HepG2 (cell line): ENCODE measurements around the gene POLR3E. TPM values are rescaled to one million over a fixed set of nuclear protein-coding genes. Genes with fewer than 3 reads are reported as not detected.

Experiments
- BATF2 ChIP-seq: sonication (generic); formaldehyde crosslinking; IDR thresholded peaks from 2 replicates; pipeline ENCODE4 v1.8.0; 2022; ENCODE audit warnings: mild to moderate bottlenecking, missing genetic modification reagents, moderate library complexity
- DPF2 ChIP-seq: sonication (generic); formaldehyde crosslinking; IDR thresholded peaks from 2 replicates; pipeline ENCODE4 v1.4.0; 2020; ENCODE audit warnings: mild to moderate bottlenecking, low read depth, missing genetic modification reagents, borderline replicate concordance
- FUBP1 ChIP-seq: sonication (generic); formaldehyde crosslinking; IDR thresholded peaks from 2 replicates; pipeline ENCODE4 v1.5.1; 2020; ENCODE audit warnings: missing genetic modification reagents, mild to moderate bottlenecking, borderline replicate concordance
- HNRNPL ChIP-seq: fragments of 200-400 bp; formaldehyde crosslinking; IDR thresholded peaks from 2 replicates; pipeline ENCODE4 v1.6.1; 2017; ENCODE audit warnings: mild to moderate bottlenecking, low read depth, low read length
- MTA1 ChIP-seq: sonication (generic); formaldehyde crosslinking; IDR thresholded peaks from 2 replicates; pipeline ENCODE4 v1.4.0; 2020; ENCODE audit warnings: missing genetic modification reagents, mild to moderate bottlenecking, borderline replicate concordance
- NR2F2 ChIP-seq: IDR thresholded peaks from 2 replicates; pipeline ENCODE4 v1.6.1; 2012; ENCODE audit warnings: low read depth, inconsistent platforms, borderline replicate concordance
- TEAD3 ChIP-seq: optimal IDR thresholded peaks from 2 replicates; pipeline ENCODE3; 2016; ENCODE audit warnings: borderline replicate concordance
- THAP9 ChIP-seq: sonication (generic); formaldehyde crosslinking; IDR thresholded peaks from 2 replicates; pipeline ENCODE4; 2020; ENCODE audit warnings: missing genetic modification reagents, mild to moderate bottlenecking, borderline replicate concordance
- THYN1 ChIP-seq: sonication (generic); formaldehyde crosslinking; IDR thresholded peaks from 2 replicates; pipeline ENCODE4 v1.8.1; 2023; ENCODE audit warnings: low read depth, mild to moderate bottlenecking, moderate library complexity, missing genetic modification reagents, borderline replicate concordance
- ZFP36L1 ChIP-seq: sonication (generic); formaldehyde crosslinking; IDR thresholded peaks from 2 replicates; pipeline ENCODE4 v1.8.0; 2022; ENCODE audit warnings: mild to moderate bottlenecking, missing genetic modification reagents, moderate library complexity
- ZMAT5 ChIP-seq: sonication (generic); formaldehyde crosslinking; IDR thresholded peaks from 2 replicates; pipeline ENCODE4 v1.5.0; 2020; ENCODE audit warnings: mild to moderate bottlenecking, low read depth, missing genetic modification reagents, borderline replicate concordance
- ZNF264 ChIP-seq: sonication (generic); formaldehyde crosslinking; IDR thresholded peaks from 2 replicates; pipeline ENCODE4 v1.4.0; 2020; ENCODE audit warnings: missing genetic modification reagents
- ZNF343 ChIP-seq: sonication (generic); formaldehyde crosslinking; IDR thresholded peaks from 2 replicates; pipeline ENCODE4 v1.4.0; 2020; ENCODE audit warnings: mild to moderate bottlenecking, missing genetic modification reagents
- ZNF512 ChIP-seq: sonication (generic); formaldehyde crosslinking; IDR thresholded peaks from 2 replicates; pipeline ENCODE4 v1.4.0; 2020; ENCODE audit warnings: mild to moderate bottlenecking, missing genetic modification reagents
- ZNF615 ChIP-seq: sonication (generic); formaldehyde crosslinking; IDR thresholded peaks from 2 replicates; pipeline ENCODE4 v1.5.0; 2020; ENCODE audit warnings: mild to moderate bottlenecking, missing genetic modification reagents, borderline replicate concordance
- ZNF737 ChIP-seq: sonication (generic); formaldehyde crosslinking; IDR thresholded peaks from 2 replicates; pipeline ENCODE4 v1.5.0; 2020; ENCODE audit warnings: missing genetic modification reagents, mild to moderate bottlenecking, borderline replicate concordance
- ZNF800 ChIP-seq: sonication (generic); formaldehyde crosslinking; IDR thresholded peaks from 2 replicates; pipeline ENCODE4 v1.4.0; 2020; ENCODE audit warnings: missing genetic modification reagents
- polyA plus RNA-seq, 8 experiments: library from polyadenylated mRNA; depleted of rRNA in 3 of 8; stranded (reverse) in 7 of 8; unstranded in 1 of 8; fragments of >200 nt; fragmentation: Illumina TruSeq in 4 of 8; extraction: Trizol in 4 of 8; gene quantifications; 2 replicates each; pipeline versions ENCODE4 v1.2.1 to v1.2.3, GENCODE V29; 2011 to 2016; ENCODE audit warnings: low read depth in 4 of 8, missing spikeins in 1 of 8, mixed read lengths in 1 of 8; ENCODE audit not compliant: insufficient read depth in 1 of 8
- total RNA-seq, 5 experiments: library from RNA; depleted of rRNA; stranded (reverse); fragments of >200 nt; fragmentation: Illumina TruSeq; extraction: Trizol; gene quantifications; 2 replicates each; pipeline ENCODE4 v1.2.3, GENCODE V29; 2016; ENCODE audit warnings: low read depth in 1 of 5

Gene POLR3E
- total and polyA plus RNA-seq, 2 of the 13 experiments (the other 11 are each of a cell fraction or from before 2014, with no cell fraction given), result 135 to 262 TPM

GRCh38 chr16:22375117-22375962 is 78.1 kb downstream of the POLR3E start (continued):
- TF ChIP-seq ZMAT5 (no peak), ZNF264 (peak; percentile 15; the same call in 1 of the 2 replicates), NR2F2 (peak; percentile 23; the same call in 1 of the 2 replicates), MTA1 (no peak; the same call in 1 of the 2 replicates), DPF2 (CRISPR knock-in tag) (peak; percentile 20; the same call in 1 of the 2 replicates), THAP9 (CRISPR knock-in tag) (peak; percentile 11; the same call in 1 of the 2 replicates), HNRNPL (no peak), ZNF615 (CRISPR knock-in tag) (0 out of 2 replicates have a peak, but pooled peaks have one; percentile 79), ZNF343 (CRISPR knock-in tag) (0 out of 2 replicates have a peak, but pooled peaks have one; percentile 28), ZNF737 (CRISPR knock-in tag) (no peak), BATF2 (CRISPR knock-in tag) (no peak), ZFP36L1 (CRISPR knock-in tag) (no peak), TEAD3 (CRISPR knock-in tag) (peak; percentile 46), THYN1 (CRISPR knock-in tag) (no peak), FUBP1 (peak; percentile 49; the same call in 1 of the 2 replicates), ZNF800 (no peak), ZNF512 (no peak)
